GM12875 (cell line): Measurements from ENCODE around the gene APBB2.

Experiments
- H3K4me3 ChIP-seq: one replicate; pipeline ENCODE4 v1.5.1; 2011; ENCODE audit warnings: low read depth, low read length, control low read depth
- CTCF ChIP-seq: IDR thresholded peaks from 2 replicates; pipeline ENCODE4 v1.5.1; 2011; ENCODE audit warnings: low read depth, mild to moderate bottlenecking, control low read depth, inconsistent platforms, low read length, moderate library complexity, borderline replicate concordance; ENCODE audit not compliant: insufficient read depth

APBB2 gene

GRCh38 chr4:40878548-40879055, 335.7 kb downstream of the APBB2 start:
- no peak for TF ChIP-seq CTCF
- H3K4me3 ChIP-seq = no peak overlapping the region

DNA sequence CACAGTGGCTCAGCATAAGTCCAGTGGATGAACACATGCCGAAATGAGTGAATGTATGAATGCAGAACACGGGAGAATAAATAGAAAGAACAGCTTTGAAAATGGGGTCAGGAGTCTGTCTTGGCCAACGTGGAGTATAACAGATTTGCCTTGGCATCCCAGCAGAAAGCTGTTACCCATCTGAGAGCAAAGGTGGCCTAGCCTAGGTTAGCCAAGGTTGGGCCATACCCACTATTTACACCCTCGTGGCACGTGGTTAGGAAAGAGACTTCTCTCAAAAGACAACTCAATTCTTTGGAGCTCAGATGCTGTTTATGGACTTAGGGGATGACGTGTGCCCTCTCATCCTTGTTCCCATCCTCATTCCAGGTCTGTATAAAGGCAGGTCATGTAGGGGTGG, 337.3 kb downstream of the APBB2 start:
- no peak overlapping the region for H3K4me3 ChIP-seq
- no peak for TF ChIP-seq CTCF

GRCh38 chr4:40875507-40876150, 338.7 kb downstream of the APBB2 start:
- H3K4me3 ChIP-seq = no peak overlapping the region
- no peak for TF ChIP-seq CTCF

DNA sequence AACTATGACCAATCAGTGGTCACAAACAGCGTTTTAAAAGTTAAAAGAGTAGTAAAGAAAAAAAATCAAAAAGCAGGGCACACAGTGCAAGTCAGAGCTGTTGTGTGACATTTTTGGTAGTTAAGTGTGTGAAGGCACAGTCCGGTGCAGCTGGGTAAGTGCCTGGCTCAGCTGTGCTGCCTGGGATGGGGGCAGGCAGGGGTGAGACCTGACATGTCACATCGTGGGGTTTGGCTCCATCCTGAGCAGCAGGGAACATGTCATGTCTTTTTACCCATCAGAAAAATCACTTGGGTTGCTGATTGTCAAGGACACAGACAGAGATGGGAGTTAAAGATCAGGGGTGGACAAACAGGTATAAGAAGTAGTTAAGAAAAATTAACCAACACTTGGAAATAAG, 339.4 kb downstream of the APBB2 start:
- H3K4me3 ChIP-seq = no peak overlapping the region
- no peak for TF ChIP-seq CTCF

- no peak overlapping the region for H3K4me3 ChIP-seq
- TF ChIP-seq CTCF = no peak
Measured at GRCh38 chr4:40874331-40874730, 340.0 kb downstream of the APBB2 start.

- no peak for TF ChIP-seq CTCF
- H3K4me3 ChIP-seq = no peak overlapping the region
Measured at GRCh38 chr4:40871695-40872250, 342.6 kb downstream of the APBB2 start.

DNA sequence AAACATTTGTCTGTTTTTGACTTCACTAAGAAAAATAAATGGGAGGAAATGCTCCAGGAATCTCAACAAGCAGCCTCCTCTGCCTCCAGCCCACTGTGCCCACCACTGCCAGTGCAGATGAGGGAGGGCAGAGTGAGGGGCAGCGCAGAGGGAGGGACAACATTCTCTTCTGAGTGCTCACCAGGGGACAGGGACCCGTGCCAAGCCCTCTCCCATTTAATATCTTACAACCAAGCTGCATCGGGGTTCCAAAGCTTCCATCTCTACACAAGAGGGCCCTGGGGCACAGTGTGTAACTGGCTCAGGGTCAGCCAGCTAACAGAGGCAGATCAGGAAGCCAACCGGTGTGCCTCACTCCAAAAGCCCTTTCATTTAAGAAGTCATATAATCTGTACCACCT, 344.2 kb downstream of the APBB2 start:
- H3K4me3 ChIP-seq = no peak overlapping the region
- TF ChIP-seq CTCF = no peak
